ENCODE measurements around the gene QRICH1.

Gene QRICH1

DNA sequence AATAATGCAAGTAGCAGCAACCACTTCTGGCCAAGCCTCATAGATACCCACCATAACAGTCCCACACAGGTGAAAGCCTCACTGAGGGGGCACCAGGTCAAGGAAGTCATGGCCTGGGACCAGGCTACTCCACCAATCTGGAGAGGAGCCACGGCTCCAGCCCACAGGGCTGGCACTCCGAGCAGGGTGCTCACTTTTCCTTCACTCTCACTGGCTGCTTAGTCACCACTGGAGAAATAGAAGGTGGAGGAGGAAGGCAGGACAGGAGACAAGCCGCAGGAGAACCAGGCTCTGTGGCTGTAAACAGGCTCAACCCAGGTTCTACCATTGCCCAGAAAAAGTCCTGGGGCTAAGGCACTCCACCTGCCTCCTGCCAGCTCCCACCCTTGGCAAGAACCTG lies 25.6 kb upstream of the QRICH1 start:
- no peak for DNase-seq

DNA sequence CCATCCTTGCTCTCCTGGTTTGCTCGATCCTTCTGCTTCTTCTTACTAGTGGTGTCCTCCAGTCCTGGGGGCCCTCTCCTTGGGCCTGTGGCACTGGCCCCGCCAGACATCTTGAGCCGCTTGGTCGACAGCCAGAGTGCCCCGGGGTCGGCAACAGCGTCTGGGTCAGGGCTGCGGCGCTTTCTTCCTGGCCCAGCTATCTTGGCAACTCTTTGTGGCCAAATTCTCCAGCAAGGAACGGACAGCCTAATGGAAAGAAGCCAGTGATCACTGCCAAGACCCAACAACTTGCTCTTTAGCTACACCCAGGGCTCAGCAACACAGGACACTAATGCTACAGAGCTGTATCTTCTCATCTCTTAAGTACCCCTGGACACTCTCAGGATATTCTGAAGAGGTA lies 25.2 kb upstream of the QRICH1 start:
- no peak for DNase-seq

DNA sequence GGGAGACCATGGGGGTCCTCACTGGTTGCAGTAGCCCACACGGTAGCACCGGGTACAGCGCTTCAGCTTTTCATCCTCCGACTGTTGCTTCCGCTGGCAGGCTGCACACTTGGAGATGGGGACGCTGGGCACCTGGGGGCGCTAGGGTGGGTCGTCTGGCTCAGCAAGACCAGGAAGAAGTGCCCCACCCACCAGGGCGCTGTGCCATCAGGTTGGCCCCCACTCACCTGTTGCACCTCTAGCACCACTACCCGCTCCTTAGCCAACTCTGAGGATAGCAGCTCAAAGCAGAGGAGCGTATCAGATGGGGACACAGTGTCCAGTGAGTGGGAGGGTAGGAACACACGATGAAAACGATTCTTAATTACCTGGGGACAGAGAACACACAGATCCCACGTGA lies 18.4 kb upstream of the QRICH1 start:
- no peak for DNase-seq

DNA sequence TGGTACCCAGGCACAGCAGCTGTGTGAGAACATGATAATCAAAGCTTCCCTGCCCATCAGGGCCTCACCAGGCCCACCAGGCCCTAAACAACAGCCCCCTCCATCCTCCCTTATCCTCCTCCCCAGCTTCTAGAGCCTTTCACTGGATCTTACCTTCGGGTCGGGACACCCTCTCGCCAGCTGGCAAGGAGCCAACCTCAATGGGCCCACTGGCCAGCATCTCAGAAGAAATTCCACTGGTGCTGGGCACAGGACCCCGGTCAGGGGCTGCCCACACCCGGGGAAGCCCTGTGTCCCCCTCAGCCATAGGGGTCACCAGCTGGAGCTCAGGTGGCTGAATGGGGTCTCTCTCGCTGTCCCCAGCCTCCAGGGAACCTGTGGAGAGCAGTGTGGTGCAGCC lies 17.5 kb upstream of the QRICH1 start:
- no peak for DNase-seq

DNA sequence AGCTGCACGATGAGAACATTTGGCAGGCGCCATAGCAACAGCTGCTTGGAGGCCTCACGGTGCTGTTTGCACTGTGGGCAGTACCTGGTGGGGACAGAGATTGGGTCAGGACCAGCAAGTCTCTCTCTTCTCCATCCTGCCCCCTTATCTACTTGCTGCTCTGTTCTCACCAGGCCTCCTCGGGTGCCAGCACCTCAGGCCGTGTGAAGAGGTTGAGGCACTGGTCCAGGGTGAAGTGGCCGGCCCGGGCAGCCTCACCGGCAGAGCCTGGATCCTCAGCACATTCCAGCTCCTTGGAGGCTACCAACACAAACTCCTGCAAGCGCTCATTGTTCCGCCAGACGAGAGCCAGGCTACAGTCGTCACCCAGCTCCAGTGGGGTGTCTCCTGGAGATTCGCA lies 16.9 kb upstream of the QRICH1 start:
- DNase-seq = no peak

DNA sequence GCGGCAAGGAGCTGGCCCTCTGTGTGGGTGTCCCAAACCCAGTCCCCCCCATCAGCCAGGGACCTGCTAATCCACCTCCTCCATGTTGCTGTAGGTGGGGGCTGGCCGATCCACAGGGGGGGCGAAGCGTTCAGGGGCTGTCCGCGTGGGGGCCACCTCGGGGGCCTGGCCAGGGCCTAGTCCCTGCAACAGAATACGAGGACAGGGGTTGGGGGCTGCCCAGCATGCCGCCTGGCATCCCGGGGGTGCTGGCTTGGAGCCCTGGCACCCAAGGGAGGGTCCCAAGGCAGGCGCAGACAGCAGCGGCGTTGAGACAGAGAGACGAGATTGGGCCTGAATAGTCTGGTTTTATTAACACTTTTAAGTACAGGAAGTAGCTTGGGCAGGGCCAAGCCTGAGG lies 14.5 kb upstream of the QRICH1 start:
- DNase-seq = no peak

DNA sequence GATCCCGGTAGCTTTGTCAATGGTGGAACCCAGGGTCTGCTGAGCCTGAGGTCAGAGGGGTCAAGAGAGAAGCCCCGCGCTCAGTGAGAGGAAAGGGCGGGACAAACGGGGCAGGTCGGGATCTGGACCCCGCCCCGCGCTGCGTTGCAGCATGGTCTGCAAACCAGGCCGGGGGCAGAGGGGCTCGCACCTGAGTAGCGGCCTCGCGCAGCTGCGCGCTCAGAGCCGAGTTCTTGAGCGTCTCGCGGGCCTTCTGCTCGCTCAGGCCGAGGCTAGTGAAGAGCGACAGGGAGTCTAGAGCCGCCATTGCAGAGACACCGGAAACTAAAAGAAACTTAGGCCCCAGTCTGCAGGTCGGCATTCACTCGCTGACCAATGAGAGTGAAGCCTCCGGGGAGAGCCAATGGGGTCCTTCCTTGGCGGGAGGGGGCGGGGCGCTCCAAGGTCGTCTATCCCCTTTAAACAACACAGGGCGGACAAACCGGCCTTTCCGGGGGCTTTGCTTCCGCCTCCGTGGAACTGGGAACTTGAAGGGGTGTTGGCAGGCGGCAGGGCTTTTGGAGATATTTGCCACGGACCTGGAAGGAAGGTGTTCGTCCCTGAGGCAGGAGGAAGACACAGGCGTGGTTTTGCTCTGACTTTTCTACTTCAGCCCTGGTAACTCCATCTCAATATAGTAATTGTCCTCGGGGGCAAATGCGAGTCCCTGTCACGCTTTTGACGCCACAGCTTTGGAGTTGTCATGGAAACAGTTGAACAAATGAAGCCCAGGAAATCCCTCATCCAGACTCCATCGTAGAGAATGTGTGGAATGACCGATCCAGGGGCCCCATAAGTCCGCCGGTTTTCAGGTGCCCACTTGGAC lies 10.8 kb upstream of the QRICH1 start, which contains the start of gene QARS1:
QARS1 (minus strand) TSS at position 331 of the 865 bp plus-strand sequence; CDS start at position 307, 24 bp downstream.
- DNase-seq = peak; percentile 74

DNA sequence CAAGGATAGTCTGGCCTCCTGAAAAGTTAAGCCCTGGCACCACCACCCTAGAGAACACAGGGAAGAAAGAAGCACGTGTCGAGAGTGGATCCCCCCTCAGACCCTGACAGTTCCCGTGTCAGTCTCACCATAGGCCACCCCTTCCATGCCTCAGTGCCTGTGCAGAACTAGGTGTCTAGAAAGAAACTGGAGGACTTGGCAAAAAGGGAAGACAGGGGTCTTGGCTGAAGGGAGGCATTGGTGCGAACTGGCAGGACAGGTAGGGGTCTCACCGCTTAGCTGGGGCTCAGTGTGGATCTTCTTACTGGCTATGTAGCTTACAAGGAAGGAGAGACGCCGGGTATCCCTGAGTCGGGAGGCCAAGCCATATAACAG lies 10.2 kb upstream of the QRICH1 start:
- DNase-seq = no peak

DNA sequence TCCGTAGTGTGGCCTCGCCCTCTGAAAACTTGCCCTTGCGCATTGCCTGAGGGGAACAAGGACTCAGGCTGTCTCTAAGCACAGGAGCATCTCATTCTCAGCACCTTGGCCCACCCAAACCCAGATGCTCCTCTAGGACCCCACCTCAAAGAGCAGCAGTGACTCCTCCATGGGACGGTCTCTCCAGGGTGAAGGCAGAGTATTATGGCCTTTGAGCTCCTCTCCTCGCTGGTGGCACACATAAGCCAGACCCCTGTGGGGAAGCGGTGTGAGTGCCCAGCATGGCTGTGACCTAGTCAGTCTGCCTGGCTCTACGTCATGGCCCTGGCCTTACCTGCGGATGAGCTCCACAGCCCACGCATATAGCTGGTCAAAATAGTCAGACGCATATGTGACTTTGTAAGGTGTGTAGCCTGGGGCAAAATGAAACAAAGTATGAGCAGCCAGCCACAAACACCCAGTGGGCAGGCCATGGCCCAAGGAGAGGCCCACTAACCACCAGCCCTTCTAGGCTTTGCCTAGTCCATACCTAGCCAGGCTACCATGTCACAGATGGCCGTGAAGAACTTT lies 6.3 kb upstream of the QRICH1 start:
- no peak for DNase-seq

DNA sequence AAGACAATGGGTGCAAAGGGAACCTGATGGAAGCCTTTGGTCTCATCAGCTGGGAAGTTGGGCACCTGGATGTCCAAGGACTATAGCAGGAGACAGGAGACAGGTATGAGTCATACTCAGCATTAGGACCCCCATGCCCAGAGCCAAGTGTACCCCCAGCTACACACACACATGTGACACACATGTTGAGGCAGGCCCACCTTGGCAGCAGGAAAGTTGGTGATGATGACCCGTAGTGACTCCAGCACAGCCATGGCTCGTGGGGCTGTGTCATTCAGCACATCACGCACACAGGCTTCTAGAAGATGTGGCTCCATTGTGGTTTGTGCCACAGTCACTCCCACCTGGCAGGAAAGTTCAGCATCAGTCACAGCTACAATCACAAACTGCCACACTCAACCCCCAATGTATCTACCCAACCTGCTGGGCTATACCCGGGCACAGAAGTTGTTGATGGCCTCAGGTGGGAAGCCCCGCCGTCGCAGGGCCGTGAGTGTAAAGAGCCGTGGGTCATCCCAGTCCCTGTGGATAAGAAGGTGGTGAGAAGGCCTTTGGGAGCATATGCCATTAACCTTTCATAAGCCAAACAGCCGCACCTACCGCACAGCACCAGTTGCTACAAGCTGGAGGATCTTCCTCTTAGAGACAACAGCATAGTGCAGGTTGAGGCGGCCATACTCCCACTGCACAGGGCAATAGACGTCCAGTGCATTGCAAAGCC lies 5.2 kb upstream of the QRICH1 start:
- DNase-seq = no peak

DNA sequence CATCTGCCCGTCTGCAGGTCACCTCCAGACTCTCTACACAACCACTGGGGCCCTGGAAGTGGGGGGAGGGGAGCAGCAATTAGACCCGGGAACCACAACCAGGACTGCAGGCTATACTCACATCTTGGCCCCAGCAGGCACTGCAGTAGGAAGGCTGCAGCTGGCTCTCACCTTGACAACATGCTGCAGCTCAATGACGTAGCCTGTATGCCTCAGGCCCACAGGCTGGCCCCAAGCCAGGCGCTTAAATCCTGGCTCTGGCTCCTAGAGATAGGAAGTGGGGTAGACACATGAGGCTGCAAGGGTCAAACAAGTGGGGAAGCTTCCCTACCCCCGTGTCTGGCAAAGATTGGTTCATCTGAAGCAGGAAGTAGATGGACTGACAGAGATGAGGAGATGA lies 4.6 kb upstream of the QRICH1 start:
- no peak for DNase-seq

DNA sequence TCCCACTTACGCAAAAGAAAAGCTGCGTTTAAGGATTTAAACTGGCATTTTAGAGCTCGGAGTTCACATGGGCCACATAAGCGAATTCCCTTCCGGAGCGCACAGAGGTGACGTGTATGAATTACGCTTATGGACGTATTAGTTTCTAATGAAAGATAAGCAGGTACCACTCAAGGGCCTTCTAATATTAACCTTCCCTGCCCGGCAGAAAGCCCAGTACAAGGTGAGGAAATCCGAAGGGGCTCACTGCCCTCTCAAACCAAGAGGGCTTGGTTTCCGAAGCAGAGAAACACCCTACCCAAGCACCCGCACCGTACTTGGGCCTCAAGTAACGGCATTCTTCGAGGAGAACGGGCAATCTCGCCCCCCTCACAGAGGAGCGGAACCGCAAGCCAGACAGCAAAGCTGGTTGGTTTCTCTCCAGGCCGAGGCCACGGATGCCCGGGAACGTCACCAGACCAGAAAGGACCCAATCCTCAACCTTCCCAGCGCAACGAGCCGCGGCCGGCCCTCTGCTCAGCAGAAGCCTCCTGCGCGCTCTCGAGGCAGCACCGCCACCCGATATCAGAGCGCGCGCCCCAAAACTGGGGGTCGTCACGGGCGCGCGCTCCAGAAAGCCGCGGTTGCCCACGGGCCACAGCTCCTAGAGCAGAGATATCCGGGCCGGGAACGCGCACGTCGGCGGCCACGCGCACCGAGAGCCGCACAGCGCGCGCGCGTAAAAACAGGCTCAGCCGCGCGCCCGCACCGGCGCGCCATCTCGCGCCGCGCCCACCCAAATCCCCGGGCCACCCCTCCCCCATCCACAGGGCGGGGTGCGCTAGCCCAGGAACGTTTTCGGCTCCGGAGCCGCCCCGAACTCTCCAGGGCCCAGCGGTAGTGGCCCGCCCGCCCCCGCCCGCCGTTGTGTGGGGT lies 676 bp downstream of the QRICH1 start:
- DNase-seq = peak; percentile 44

DNA sequence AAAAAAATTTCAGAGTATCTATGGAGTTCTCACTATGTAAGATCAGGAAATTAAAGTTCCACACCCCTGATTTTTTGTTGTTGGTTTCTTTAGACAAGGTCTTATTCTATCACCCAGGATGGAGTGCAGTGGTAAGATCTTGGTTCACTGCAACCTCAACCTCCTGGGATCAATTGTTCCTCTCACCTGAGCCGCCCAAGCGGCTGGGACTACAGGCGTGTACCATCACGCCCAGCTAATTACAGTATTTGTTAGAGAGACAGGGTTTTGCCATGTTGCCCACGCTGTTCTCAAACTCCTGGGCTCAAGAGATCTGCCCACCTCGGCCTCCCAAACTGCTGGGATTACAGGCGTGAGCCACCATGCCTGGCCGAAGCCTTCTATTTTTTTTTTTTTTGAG lies 12.4 kb downstream of the QRICH1 start:
- DNase-seq = no peak

DNA sequence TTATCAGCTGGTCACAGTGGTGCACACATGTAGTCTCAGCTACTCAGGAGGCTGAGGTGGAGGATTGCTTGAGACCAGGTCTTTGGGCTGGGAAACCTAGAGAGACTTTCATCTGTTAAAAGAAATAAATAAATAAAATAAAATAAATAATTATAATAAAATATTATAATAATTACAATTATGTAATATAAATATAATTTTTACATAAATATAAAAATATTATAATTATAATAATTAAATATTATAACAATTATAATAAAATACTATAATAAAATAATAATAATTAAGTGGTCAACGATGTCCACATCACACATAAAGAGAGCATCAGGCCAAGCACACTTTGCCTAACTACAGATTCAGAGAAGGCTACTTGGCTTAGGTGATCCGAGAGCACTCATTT lies 14.6 kb downstream of the QRICH1 start:
- DNase-seq = no peak

DNA sequence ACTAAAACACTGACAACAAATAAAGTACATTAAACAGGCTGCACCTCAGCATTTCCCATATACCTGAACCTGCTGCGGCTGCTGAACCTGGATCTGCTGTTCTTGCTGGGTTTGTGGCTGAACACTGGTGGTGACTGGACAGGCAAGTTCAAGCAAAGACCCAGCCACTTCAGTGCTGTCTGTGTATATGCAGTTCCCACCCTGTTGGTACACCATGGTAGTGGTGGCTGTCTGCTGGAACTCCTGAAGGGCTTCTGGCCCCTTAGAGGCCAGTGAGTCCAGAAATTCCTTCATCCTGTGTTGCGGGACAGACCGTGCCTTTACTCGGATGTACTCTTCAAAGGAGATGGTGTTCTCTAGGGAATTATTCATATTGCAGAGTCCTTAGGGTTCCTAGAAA lies 17.2 kb downstream of the QRICH1 start:
- DNase-seq = no peak

DNA sequence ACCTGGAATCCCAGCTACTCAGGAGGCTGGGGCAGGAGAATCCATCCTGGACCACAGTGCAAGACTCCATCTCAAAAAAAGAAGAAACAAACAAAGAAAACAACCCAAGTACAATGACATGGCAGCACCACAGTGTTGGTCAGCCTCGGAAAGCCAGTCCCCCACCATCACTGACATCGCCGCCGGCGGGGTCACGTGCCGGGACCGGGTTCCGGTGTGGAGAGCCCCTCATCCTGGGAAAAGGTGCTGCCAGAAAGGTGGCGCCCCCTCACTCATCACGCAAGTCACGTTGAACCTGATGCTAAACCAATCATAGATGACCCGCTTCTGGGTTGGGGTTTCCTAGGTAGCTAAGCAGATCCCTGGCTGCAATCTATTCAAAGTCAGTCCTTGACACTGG lies 17.8 kb downstream of the QRICH1 start:
- DNase-seq = no peak

DNA sequence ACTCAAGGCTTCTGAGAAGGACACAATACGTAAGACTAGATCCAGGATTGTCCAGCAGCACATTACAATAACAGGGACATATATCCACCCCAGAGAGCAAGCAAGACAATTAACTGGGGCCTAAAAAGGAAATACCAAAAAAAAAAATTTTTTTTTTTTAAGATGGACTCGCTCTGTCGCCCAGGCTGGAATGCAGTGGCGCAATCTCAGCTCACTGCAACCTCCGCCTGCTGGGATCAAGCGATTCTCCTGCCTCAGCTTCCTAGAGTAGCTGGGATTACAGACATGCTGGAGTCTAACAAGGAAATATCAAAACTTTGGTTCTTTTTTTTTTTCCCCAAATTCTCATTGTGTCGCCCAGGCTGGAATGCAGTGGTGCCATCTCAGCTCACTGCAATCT lies 35.9 kb downstream of the QRICH1 start:
- DNase-seq = no peak

DNA sequence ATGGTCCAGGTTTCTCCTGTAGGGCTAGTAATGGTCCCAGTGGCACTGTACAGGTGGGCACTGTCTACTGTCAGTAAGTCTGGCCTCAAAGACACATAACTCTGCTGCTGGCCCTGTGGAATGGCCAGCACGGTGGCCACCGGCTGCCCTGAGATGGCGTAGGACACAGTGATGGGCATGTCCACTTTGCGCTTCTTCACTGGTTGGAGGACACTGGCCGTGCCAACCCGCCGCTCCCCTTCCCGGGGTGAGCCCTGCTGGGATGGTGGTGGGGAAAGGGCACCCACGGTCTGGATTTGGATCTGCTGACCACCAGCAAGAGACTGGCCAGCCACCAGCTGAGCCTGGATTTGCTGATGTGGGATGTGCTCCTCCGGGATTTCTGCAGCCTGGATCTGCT lies 36.6 kb downstream of the QRICH1 start:
- no peak for DNase-seq

DNA sequence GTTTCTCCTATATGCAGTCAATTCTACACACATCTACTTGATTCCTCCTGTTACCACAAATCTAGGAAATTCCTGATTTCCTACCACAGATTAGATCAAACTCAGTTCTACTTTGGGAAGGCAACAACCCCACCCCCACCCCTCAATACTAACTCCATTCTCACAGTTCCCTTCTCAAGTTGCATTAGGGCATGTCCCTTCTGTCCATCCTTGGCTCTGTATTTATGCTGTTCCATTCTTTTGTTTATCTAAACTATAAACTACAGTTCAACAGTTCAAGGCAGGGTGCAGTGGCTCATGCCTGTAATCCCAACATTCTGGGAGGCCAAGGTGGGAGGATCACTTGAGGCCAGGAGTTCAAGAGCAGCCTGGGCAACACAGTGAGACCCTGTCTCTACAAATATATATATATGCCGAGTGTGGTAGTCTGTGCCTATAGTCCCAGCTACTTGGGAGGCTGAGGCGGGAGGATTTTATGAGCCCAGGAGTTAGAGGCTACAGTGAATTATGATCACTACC lies 39.5 kb downstream of the QRICH1 start:
- no peak for DNase-seq

DNA sequence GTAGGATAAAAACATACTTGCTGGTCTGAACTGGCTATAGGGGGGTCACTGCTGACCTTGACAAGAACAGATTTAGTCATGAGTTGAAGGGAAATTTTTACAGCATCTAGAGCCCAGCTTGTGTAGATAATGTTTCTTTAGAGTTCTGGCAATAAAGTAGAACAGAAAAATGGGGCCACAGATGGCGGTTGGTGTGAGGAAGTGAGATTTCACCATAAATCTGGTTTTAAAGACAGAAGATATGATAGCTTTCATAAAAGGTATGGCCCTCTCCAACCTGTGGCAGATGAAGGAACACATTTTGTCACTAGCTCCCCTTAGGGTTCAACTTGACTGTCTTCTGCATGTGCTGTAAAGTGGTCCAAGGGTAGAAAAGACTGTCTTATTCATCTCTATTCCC lies 40.3 kb downstream of the QRICH1 start:
- no peak for DNase-seq

DNA sequence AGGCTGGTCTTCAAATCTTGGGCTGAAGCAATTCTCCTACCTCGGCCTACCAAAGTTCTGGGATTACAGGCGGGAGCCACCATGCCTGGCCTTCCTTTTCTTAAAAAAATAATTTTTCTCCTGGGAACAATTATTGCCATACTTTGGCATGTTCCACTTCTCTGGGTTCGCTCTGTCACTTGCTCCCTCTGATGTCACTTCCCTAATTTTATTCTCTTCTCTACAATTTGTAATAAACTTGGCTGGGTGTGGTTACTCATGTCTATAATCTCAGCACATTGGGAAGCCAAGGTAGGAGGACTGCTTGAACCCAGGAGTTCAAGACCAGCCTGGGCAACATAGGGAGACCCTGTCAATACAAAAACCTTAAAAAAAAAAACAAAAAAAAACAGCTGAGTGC lies 58.6 kb downstream of the QRICH1 start:
- no peak for DNase-seq

DNA sequence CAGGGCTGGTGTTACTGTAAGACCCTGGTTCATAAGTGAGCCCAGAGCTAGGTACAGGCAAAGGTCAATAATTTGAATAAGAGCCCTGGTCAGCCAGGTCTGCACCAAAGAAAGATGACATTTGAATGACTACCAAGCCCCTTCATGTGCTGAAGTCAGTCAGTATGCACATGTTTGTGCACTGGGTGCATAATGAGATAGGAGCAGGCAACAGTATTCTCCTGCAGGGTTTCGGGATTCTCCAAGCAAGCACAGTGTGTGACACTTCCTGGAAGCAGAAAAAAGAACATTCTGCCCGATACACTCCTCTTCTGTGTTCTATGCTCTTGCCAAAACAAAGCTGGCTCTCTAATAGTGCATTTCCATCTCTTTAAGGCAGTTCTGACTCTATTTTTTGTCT lies 59.2 kb downstream of the QRICH1 start:
- DNase-seq = no peak

Data from NCI-H1436 (cell line).